ENCODE results near the gene ILK.

ILK gene

GRCh38 chr11:6653097-6653496 lies 49.5 kb downstream of the ILK start:
- no peak for TF ChIP-seq CTCF (IDR thresholded peaks at IDR 0.05; ENCODE audit: low read depth, low read length)
- no peak for DNase-seq (ENCODE audit: low read depth in 2 of 2)
- H3K4me3 ChIP-seq (replicated peaks in 1 of 2; ENCODE audit: low read depth in 2 of 2, low read length in 2 of 2), result no peak overlapping the region

GRCh38 chr11:6653656-6654055 lies 50.1 kb downstream of the ILK start:
- no peak for TF ChIP-seq CTCF (IDR thresholded peaks at IDR 0.05; ENCODE audit: low read depth, low read length)
- no peak overlapping the region for H3K4me3 ChIP-seq (replicated peaks in 1 of 2; ENCODE audit: low read depth in 2 of 2, low read length in 2 of 2)
- no peak for DNase-seq (ENCODE audit: low read depth in 2 of 2)

GRCh38 chr11:6654281-6655019 lies 50.9 kb downstream of the ILK start:
- peak overlapping the region in 1 of 2 donors; percentile 23 for H3K4me3 ChIP-seq (replicated peaks in 1 of 2; ENCODE audit: low read depth in 2 of 2, low read length in 2 of 2)

GRCh38 chr11:6655020-6655789 lies 51.6 kb downstream of the ILK start:
- H3K4me3 ChIP-seq (replicated peaks in 1 of 2; ENCODE audit: low read depth in 2 of 2, low read length in 2 of 2), result peak overlapping the region; percentile 22 to 23
- no peak for TF ChIP-seq CTCF (IDR thresholded peaks at IDR 0.05; ENCODE audit: low read depth, low read length)
- no peak for DNase-seq (ENCODE audit: low read depth in 2 of 2)

More at GRCh38 chr11:6654281-6655019, 50.9 kb downstream of the ILK start:
- no peak for TF ChIP-seq CTCF (IDR thresholded peaks at IDR 0.05; ENCODE audit: low read depth, low read length)
- DNase-seq (ENCODE audit: low read depth in 2 of 2), result no peak

- H3K4me3 ChIP-seq (replicated peaks in 1 of 2; ENCODE audit: low read depth in 2 of 2, low read length in 2 of 2), result peak within 1 kb of the TSS; percentile 22 to 37
- DNase-seq (ENCODE audit: low read depth in 2 of 2), result no peak
These were observed 52.4 kb downstream of the ILK start, which contains the start of gene DCHS1 for GRCh38 chr11:6655790-6656583. Gene DCHS1 (minus strand): TSS chr11:6655809. CDS start chr11:6641613, 14,196 bp downstream.

More at GRCh38 chr11:6655790-6656583, 52.4 kb downstream of the ILK start, which contains the start of gene DCHS1:
- no peak for TF ChIP-seq CTCF (IDR thresholded peaks at IDR 0.05; ENCODE audit: low read depth, low read length)
